IPS-18c (cell line): ENCODE results near the gene SMARCA2.

Experiments used
- H3K4me3 ChIP-seq: 2 replicates; pipeline ENCODE4 v1.7.0; 2013; ENCODE audit warnings: low read depth, mild to moderate bottlenecking, low read length, moderate library complexity; ENCODE audit not compliant: insufficient read depth
- H3K9me3 ChIP-seq: one replicate; pipeline ENCODE4 v1.6.1; 2013; ENCODE audit warnings: mild to moderate bottlenecking, low read length, moderate library complexity; ENCODE audit not compliant: control insufficient read depth, insufficient read depth

SMARCA2 gene

DNA sequence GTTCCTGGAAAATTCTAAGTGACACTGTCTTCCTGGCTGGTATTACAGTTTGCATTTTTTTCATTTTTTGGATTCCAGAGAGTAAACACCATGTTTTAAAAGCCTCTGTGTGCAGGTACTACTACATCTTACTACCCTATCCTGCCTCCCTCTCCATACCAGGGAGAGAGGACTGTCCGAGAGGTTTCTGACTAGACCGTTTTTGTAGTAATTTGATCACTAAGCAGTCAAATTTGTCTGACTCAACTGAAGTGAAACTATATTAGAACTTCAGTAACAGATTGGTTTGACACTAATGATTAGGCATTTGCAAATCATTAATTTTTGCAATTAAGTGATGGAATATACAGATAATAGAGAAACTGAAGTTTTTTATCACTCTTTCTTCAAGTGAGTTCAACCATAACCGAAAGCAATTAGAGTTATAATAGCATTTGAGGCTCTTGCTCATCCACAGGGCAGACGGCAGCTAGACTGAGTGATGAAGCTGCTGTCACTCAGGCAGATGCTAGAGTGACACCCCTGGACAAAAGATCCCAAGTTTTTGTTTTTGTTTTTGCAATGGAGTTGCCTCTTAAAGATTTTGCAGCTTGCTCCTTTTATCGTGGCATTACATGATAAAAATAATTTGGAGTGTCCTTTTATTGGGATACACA is 44.3 kb downstream of the SMARCA2 start:
- Histone ChIP-seq H3K4me3 (no peak overlapping the region), H3K9me3 (no peaks in the 10 kb centered on the region)

DNA sequence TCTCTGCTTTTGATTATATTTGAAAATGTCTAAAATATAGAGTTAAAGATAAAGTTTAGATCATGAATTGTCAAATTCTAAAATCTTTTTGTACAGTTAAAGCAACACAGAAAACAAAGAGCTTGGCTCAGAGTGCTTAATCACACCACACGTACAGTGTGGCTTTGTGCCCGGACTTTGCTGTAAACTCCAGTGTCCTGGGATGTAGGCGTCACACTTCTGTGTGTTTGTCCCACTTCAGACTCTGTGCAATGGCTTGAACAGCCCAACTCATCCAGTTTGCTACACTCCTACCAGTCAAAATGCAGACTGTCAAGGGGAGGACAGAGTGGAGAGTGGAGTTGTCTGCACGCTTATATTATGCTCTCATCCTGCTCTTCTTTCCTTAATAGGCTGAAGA is 45.3 kb downstream of the SMARCA2 start:
- H3K4me3 ChIP-seq = no peak overlapping the region
- H3K9me3 ChIP-seq = no peaks in the 10 kb centered on the region

DNA sequence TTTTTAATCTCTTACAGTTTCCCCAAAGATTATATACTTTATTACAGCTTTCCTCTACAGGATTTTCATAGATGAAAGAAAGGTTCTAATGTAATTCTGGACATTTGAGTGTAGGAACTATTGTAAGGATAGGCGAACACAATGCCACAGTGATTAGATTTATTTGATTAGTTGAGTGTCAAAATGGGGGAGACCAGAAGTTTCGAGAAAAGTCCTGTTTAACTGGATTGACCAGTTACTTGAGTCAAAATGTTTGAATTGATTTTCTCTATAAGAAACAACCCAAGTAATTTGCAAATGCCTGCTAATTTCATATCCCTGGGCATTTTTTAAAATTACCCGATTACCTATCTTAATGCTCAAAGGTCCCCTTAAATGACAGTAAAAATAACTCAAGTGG is 50.6 kb downstream of the SMARCA2 start:
- Histone ChIP-seq H3K9me3 (no peaks in the 10 kb centered on the region), H3K4me3 (no peak overlapping the region)

DNA sequence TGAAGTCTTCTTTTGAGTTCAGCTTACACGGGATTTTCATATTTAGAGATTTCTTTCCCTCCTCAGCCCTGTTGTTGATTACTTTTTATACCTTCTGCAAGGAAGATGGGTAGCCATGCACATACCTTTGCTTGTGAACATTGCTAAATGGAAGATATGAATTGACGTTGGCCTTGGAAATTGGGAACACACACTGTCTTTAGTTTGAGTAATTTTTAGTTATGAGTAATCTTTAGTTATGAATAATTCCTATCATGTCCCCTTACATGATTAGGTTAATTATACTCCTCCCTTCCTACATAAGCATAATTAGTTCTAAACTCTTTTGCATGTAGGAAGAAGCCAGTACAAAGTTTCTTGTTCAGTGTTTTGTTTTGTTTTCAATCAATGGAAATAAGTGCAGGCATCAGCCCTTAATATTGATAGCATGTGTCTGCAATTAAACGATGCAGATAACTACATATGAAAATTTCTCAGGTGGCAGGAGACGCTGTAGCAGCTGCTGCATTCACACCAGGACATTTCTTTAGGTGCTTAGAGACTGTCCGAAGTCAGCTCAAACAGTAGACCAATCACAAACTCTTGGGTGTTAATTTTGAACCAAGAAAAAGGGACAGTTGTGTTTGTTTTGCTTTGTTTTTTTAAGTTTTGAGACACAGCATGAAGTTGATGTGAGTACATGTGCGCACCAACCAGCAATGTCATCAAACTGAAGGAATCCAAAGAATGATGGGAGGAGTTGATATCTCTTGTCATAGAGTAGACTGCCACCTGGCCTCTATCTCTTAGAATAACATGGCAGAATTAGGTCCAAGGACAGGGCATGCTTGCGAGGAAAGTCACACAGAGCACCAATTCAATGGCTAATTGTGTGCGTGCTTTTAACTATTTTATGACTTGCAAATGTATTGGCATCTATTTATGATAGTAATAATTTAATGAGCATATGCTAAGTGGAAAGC is 51.4 kb downstream of the SMARCA2 start:
- H3K4me3 ChIP-seq = no peak overlapping the region
- no peaks in the 10 kb centered on the region for H3K9me3 ChIP-seq

DNA sequence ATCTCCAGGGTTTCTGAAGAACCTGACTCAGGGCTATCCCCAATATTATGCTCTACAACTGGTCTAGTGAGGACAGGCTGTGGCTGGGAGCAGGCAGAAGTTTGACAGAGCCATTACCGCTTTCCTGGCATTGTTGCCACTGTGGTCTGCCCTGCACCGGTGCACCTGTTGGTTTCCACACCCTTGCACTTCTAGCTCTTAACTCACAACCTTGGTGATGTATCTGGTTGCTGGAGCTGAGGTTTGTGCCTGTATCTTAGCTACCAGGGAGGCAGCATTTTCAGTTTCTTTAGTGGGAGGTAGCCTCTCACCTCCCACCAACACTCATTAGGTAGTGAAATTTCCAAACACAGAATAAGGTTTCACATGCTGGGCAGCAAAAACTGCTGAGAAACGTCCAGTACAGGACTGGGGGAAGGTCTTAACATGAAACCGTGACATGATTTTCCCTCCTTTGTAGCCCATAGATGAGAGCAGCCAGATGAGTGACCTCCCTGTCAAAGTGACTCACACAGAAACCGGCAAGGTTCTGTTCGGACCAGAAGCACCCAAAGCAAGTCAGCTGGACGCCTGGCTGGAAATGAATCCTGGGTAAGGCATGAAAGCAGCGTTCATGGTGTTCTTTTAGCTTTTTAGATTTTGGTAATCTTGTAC is 57.7 kb downstream of the SMARCA2 start:
- Histone ChIP-seq H3K9me3 (no peaks in the 10 kb centered on the region), H3K4me3 (no peak overlapping the region)

GRCh38 chr9:2082772-2083171 is 67.6 kb downstream of the SMARCA2 start:
- no peak overlapping the region for H3K4me3 ChIP-seq
- no peaks in the 10 kb centered on the region for H3K9me3 ChIP-seq

- Histone ChIP-seq H3K4me3 (no peak overlapping the region), H3K9me3 (no peaks in the 10 kb centered on the region)
Measured at GRCh38 chr9:2083479-2083878, 68.3 kb downstream of the SMARCA2 start.

- Histone ChIP-seq H3K9me3 (no peaks in the 10 kb centered on the region), H3K4me3 (no peak overlapping the region)
Measured at GRCh38 chr9:2085716-2086115, 70.6 kb downstream of the SMARCA2 start.

DNA sequence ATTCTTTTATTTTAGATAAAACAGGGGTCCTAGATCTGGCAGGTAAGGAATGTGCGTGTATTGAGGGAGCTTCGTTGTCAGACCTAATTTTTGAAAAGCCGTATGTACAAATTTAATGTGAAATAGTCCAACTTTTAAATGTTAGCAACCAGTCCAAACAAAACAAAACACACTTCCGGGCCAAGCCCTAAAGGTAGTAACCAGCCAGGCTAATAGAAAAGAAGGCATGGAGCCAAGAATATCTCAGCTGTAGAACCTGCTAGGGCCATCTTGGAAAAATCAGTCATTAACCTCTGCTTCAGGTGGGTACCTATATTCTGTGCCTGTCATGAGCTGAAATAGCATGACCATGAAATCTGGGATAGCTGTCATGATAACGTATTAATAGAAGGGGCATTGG is 71.0 kb downstream of the SMARCA2 start:
- no peaks in the 10 kb centered on the region for H3K9me3 ChIP-seq
- H3K4me3 ChIP-seq = no peak overlapping the region

- no peak overlapping the region for H3K4me3 ChIP-seq
- H3K9me3 ChIP-seq = no peaks in the 10 kb centered on the region
Measured at GRCh38 chr9:2086971-2087370, 71.8 kb downstream of the SMARCA2 start.

GRCh38 chr9:2087500-2088313 is 72.6 kb downstream of the SMARCA2 start:
- no peak overlapping the region for H3K4me3 ChIP-seq
- no peaks in the 10 kb centered on the region for H3K9me3 ChIP-seq

GRCh38 chr9:2093920-2094597 is 78.9 kb downstream of the SMARCA2 start:
- Histone ChIP-seq H3K9me3 (no peaks in the 10 kb centered on the region), H3K4me3 (no peak overlapping the region)

DNA sequence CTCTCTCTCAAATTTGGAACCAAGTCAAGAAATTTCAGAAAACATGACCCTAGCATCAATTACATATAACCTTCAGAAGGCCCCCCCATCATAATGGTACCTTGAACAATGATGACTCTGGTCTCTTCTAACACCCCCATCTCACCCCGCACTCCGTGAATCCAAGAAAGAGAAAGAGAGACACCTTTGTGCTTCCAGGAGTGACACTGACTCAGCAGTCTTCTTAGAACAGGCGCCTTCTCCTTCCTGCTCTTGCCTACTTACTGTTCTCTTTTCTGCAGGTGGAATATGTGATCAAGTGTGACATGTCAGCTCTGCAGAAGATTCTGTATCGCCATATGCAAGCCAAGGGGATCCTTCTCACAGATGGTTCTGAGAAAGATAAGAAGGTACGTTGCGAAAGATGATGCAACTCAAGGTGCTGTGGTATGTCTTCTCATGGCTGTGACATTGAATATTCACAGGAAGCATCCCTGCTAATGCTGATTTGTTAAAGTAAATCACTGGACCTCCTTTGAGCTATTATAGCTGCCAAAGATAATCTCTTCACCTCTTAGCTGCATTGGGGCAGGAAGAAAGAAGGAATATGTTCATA is 81.3 kb downstream of the SMARCA2 start:
- no peak overlapping the region for H3K4me3 ChIP-seq
- H3K9me3 ChIP-seq = no peaks in the 10 kb centered on the region

DNA sequence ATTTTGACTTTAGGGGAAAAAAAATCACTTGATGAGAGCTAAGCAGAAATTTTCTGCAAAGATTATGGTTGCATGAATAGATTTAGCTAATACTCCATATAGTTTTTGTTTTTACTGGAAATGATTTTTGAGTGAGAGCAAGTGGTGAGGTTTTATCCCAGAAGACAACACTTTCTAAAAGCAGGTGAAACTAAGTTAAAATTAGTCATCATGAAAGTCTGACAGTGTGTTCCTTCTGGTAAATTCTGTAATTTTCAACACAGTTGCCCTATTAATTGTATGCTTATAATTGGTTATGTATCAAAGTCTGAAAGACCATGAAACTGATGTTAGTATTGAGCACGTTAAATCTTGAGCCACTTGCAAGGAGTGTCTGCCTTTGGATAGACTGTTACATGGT is 91.5 kb downstream of the SMARCA2 start:
- H3K4me3 ChIP-seq = no peak overlapping the region
- no peaks in the 10 kb centered on the region for H3K9me3 ChIP-seq

DNA sequence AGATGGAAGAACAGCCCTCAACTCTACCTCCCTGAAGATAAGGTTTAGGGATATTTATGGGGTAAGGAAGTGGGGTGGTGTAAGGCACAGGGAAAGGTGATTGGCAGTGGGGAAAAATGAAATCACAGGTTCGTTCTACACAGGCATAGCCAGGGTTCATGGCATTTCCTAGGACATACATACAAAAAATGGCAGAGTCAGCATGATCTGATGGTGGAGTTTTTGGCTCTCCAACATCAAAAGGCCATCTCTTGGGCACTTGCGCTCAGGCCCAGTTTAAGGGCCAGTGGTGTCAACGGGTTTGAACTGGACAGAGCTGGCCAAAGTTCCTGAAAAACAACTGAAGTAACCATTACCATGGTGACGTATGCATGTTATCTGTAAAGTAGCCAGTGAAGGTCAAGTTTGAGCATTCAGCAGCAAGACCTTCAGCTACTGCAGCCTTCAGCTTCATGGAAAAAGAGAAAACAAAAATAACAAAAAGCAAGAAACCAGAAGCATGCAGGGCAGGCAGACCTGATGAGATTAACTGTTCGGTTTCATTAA is 92.8 kb downstream of the SMARCA2 start:
- no peak overlapping the region for H3K4me3 ChIP-seq
- no peaks in the 10 kb centered on the region for H3K9me3 ChIP-seq

DNA sequence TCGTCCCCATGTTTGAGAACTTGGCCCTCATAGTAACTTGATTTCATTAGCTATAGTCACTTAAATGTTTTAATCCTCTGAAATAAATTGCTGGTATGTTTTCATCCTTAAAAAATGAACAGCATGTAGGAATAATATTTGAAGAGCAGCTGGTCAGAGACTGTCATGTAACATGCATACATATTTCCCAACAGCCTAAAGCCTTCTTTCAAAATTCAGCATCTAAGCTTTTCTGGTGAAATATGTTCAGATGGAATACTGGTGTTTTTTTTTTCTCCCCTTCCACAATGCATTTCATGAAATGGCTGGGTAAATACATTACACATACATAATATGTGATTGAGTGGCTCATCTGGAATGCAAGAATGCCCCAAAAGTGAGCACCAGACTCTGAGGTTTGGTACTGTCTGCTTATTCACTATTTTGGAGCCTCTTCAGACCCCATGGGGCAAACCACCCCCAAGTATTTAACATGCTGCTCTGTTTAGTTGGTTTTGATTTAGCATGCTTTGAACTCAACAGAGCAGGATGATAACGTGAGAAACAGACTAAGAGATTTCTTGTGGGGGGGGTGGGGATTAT is 94.0 kb downstream of the SMARCA2 start:
- H3K9me3 ChIP-seq = no peaks in the 10 kb centered on the region
- no peak overlapping the region for H3K4me3 ChIP-seq
